HepG2 (cell line): ENCODE data around the gene GATM. TPM values are rescaled to one million over a fixed set of nuclear protein-coding genes. Genes with fewer than 3 reads are reported as not detected.

Source experiments
- CBX1 ChIP-seq: IDR thresholded peaks from one replicate; pipeline ENCODE4 v1.6.1; 2016; ENCODE audit warnings: antibody characterized with exemption, low read depth
- DNMT1 ChIP-seq: sonication (generic); formaldehyde crosslinking; IDR thresholded peaks from 2 replicates; pipeline ENCODE4 v1.5.1; 2020; ENCODE audit warnings: mild to moderate bottlenecking, missing genetic modification reagents
- HHEX ChIP-seq: IDR thresholded peaks from 2 replicates; pipeline ENCODE4 v1.6.1; 2016; ENCODE audit warnings: control low read depth
- JUND ChIP-seq: sonication (generic); formaldehyde crosslinking; IDR thresholded peaks from 2 replicates; pipeline ENCODE4 v1.8.0; 2022; ENCODE audit warnings: mild to moderate bottlenecking, missing genetic modification reagents
- LRRFIP1 ChIP-seq: sonication (generic); formaldehyde crosslinking; conservative IDR thresholded peaks from 2 replicates; pipeline ENCODE4 v1.4.0; 2020; ENCODE audit warnings: missing genetic modification reagents
- MBNL3 ChIP-seq: fragments of 250-450 bp; sonication (Bioruptor Pico); conservative IDR thresholded peaks from 2 replicates; pipeline ENCODE4 v1.8.0; 2022; ENCODE audit warnings: mild to moderate bottlenecking, inconsistent platforms
- MED13 ChIP-seq: sonication (generic); formaldehyde crosslinking; IDR thresholded peaks from 2 replicates; pipeline ENCODE4 v1.5.0; 2020; ENCODE audit warnings: missing genetic modification reagents
- NPAS2 ChIP-seq: sonication (generic); formaldehyde crosslinking; IDR thresholded peaks from 2 replicates; pipeline ENCODE4 v1.8.0; 2022; ENCODE audit warnings: mild to moderate bottlenecking, missing genetic modification reagents, borderline replicate concordance
- NR2C2 ChIP-seq: sonication (generic); formaldehyde crosslinking; IDR thresholded peaks from 2 replicates; pipeline ENCODE4 v1.4.0; 2020; ENCODE audit warnings: missing genetic modification reagents, mild to moderate bottlenecking, moderate library complexity, borderline replicate concordance
- PLRG1 ChIP-seq: fragments of 450-650 bp; conservative IDR thresholded peaks from 2 replicates; pipeline ENCODE4 v1.6.1; 2016
- PLSCR1 ChIP-seq: sonication (generic); formaldehyde crosslinking; IDR thresholded peaks from 2 replicates; pipeline ENCODE4 v1.5.0; 2020; ENCODE audit warnings: missing genetic modification reagents, mild to moderate bottlenecking, borderline replicate concordance
- PPARG ChIP-seq: conservative IDR thresholded peaks from 2 replicates; pipeline ENCODE4 v1.6.1; 2016; ENCODE audit warnings: missing biosample characterization, missing genetic modification reagents
- RBFOX2 ChIP-seq: fragments of 200-400 bp; formaldehyde crosslinking; IDR thresholded peaks from 2 replicates; pipeline ENCODE4 v1.6.1; 2017; ENCODE audit warnings: low read depth, mild to moderate bottlenecking, low read length
- SOX6 ChIP-seq, 2 experiments: fragments of 450-650 bp in 1 of 2; sonication (generic) in 1 of 2; formaldehyde crosslinking in 1 of 2; IDR thresholded peaks; 2 replicates each; pipeline versions ENCODE4 v1.4.0 to v1.6.1; 2017 to 2020; ENCODE audit warnings: antibody characterized with exemption in 1 of 2, mild to moderate bottlenecking in 1 of 2, missing genetic modification reagents in 1 of 2
- SP140L ChIP-seq: sonication (generic); formaldehyde crosslinking; IDR thresholded peaks from 2 replicates; pipeline ENCODE4 v1.4.0; 2020; ENCODE audit warnings: missing genetic modification reagents, borderline replicate concordance
- SP5 ChIP-seq: IDR thresholded peaks from 2 replicates; pipeline ENCODE4 v1.6.1; 2016; ENCODE audit warnings: low read depth, borderline replicate concordance
- ZBTB38 ChIP-seq: sonication (generic); formaldehyde crosslinking; IDR thresholded peaks from 2 replicates; pipeline ENCODE4 v1.5.1; 2020; ENCODE audit warnings: mild to moderate bottlenecking, missing genetic modification reagents
- ZBTB7A ChIP-seq: sonication (generic); formaldehyde crosslinking; IDR thresholded peaks from 2 replicates; pipeline ENCODE4 v1.8.0; 2022; ENCODE audit warnings: mild to moderate bottlenecking, missing genetic modification reagents
- ZMYM2 ChIP-seq: sonication (generic); formaldehyde crosslinking; IDR thresholded peaks from 2 replicates; pipeline ENCODE4 v1.8.0; 2022; ENCODE audit warnings: mild to moderate bottlenecking, missing genetic modification reagents
- ZMYM3 ChIP-seq: sonication (generic); formaldehyde crosslinking; IDR thresholded peaks from 2 replicates; pipeline ENCODE4 v1.5.1; 2020; ENCODE audit warnings: mild to moderate bottlenecking, missing genetic modification reagents
- ZNF20 ChIP-seq: sonication (generic); formaldehyde crosslinking; IDR thresholded peaks from 2 replicates; pipeline ENCODE4 v1.4.0; 2020; ENCODE audit warnings: mild to moderate bottlenecking, moderate library complexity, missing genetic modification reagents
- ZNF569 ChIP-seq: sonication (generic); formaldehyde crosslinking; IDR thresholded peaks from 2 replicates; pipeline ENCODE4 v1.5.0; 2020; ENCODE audit warnings: mild to moderate bottlenecking, missing genetic modification reagents, moderate library complexity, borderline replicate concordance
- polyA plus RNA-seq, 8 experiments: library from polyadenylated mRNA; depleted of rRNA in 3 of 8; stranded (reverse) in 7 of 8; unstranded in 1 of 8; fragments of >200 nt; fragmentation: Illumina TruSeq in 4 of 8; extraction: Trizol in 4 of 8; gene quantifications; 2 replicates each; pipeline versions ENCODE4 v1.2.1 to v1.2.3, GENCODE V29; 2011 to 2016; ENCODE audit warnings: low read depth in 4 of 8, missing spikeins in 1 of 8, mixed read lengths in 1 of 8; ENCODE audit not compliant: insufficient read depth in 1 of 8
- total RNA-seq, 5 experiments: library from RNA; depleted of rRNA; stranded (reverse); fragments of >200 nt; fragmentation: Illumina TruSeq; extraction: Trizol; gene quantifications; 2 replicates each; pipeline ENCODE4 v1.2.3, GENCODE V29; 2016; ENCODE audit warnings: low read depth in 1 of 5
- TF ChIP-seq, protein P1 (sequence below): sonication (generic); formaldehyde crosslinking; IDR thresholded peaks from 2 replicates; pipeline ENCODE4 v1.8.1; 2023; ENCODE audit warnings: missing genetic modification reagents, mild to moderate bottlenecking, borderline replicate concordance
- TF ChIP-seq, protein P2 (sequence below): sonication (generic); formaldehyde crosslinking; IDR thresholded peaks from 2 replicates; pipeline ENCODE4 v1.4.0; 2020; ENCODE audit warnings: missing genetic modification reagents

The GATM gene
- total and polyA plus RNA-seq, 2 of the 13 experiments (the other 11 are each of a cell fraction or from before 2014, with no cell fraction given) = 2.1 to 16.8 TPM

- TF ChIP-seq LRRFIP1 (CRISPR knock-in tag) (no peak), DNMT1 (CRISPR knock-in tag) (no peak), SP140L (no peak), HHEX (CRISPR knock-in tag) (no peak), PPARG (CRISPR knock-in tag) (no peak), RBFOX2 (no peak), ZMYM3 (CRISPR knock-in tag) (peak; percentile 37; the same call in 1 of the 2 replicates), ZBTB7A (CRISPR knock-in tag) (no peak), PLSCR1 (CRISPR knock-in tag) (no peak), SOX6 (IDR thresholded peaks at IDR 0.05) (no peak), SOX6 (CRISPR knock-in tag; IDR thresholded peaks at IDR 0.05) (0 out of 2 replicates have a peak, but pooled peaks have one; percentile 41), JUND (CRISPR knock-in tag) (0 out of 2 replicates have a peak, but pooled peaks have one; percentile 26), ZBTB38 (CRISPR knock-in tag) (no peak), CBX1 (no peak), NPAS2 (CRISPR knock-in tag) (no peak), NR2C2 (CRISPR knock-in tag) (no peak), MED13 (CRISPR knock-in tag) (no peak), MBNL3 (CRISPR knock-in tag) (no peak), SP5 (CRISPR knock-in tag) (no peak), ZNF569 (CRISPR knock-in tag) (no peak), ZNF20 (CRISPR knock-in tag) (no peak), PLRG1 (no peak), ZMYM2 (CRISPR knock-in tag) (no peak)
- TF ChIP-seq, protein P1, sequence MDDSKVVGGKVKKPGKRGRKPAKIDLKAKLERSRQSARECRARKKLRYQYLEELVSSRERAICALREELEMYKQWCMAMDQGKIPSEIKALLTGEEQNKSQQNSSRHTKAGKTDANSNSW (CRISPR knock-in tag) = no peak
- TF ChIP-seq, protein P2, sequence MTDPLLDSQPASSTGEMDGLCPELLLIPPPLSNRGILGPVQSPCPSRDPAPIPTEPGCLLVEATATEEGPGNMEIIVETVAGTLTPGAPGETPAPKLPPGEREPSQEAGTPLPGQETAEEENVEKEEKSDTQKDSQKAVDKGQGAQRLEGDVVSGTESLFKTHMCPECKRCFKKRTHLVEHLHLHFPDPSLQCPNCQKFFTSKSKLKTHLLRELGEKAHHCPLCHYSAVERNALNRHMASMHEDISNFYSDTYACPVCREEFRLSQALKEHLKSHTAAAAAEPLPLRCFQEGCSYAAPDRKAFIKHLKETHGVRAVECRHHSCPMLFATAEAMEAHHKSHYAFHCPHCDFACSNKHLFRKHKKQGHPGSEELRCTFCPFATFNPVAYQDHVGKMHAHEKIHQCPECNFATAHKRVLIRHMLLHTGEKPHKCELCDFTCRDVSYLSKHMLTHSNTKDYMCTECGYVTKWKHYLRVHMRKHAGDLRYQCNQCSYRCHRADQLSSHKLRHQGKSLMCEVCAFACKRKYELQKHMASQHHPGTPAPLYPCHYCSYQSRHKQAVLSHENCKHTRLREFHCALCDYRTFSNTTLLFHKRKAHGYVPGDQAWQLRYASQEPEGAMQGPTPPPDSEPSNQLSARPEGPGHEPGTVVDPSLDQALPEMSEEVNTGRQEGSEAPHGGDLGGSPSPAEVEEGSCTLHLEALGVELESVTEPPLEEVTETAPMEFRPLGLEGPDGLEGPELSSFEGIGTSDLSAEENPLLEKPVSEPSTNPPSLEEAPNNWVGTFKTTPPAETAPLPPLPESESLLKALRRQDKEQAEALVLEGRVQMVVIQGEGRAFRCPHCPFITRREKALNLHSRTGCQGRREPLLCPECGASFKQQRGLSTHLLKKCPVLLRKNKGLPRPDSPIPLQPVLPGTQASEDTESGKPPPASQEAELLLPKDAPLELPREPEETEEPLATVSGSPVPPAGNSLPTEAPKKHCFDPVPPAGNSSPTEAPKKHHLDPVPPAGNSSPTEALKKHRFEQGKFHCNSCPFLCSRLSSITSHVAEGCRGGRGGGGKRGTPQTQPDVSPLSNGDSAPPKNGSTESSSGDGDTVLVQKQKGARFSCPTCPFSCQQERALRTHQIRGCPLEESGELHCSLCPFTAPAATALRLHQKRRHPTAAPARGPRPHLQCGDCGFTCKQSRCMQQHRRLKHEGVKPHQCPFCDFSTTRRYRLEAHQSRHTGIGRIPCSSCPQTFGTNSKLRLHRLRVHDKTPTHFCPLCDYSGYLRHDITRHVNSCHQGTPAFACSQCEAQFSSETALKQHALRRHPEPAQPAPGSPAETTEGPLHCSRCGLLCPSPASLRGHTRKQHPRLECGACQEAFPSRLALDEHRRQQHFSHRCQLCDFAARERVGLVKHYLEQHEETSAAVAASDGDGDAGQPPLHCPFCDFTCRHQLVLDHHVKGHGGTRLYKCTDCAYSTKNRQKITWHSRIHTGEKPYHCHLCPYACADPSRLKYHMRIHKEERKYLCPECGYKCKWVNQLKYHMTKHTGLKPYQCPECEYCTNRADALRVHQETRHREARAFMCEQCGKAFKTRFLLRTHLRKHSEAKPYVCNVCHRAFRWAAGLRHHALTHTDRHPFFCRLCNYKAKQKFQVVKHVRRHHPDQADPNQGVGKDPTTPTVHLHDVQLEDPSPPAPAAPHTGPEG (CRISPR knock-in tag) = no peak
These were observed 6.4 kb upstream of the GATM start (continued) for GRCh38 chr15:45384700-45385099.
